K562 (cell line): ENCODE results near the gene LRRC3. TPM values are rescaled to one million over a fixed set of nuclear protein-coding genes. Genes with fewer than 3 reads are reported as not detected.

ENCODE experiments used
- ATAC-seq: fragments of 200-7000 bp; cut with Tn5 transposase; 3 replicates; pipeline ENCODE4 v1.9.1; 2020; ENCODE audit warnings: moderate library complexity
- BruUV-seq: library from RNA; stranded (reverse); fragments of 400-500 nt; replicated peaks from 2 replicates; lab custom pipeline; 2021; lab: Mats Ljungman, UMichigan
- CTCF ChIA-PET: fragments of 300-600 bp; formaldehyde crosslinking; extraction: SDS; loops from one replicate; lab custom pipeline; 2021; ENCODE audit warnings: low intra/inter-chr PET ratio; lab: Yijun Ruan, JAX
- POLR2A ChIA-PET: fragments of 300-600, 350-650 bp; sonication (Branson Sonifier 250); formaldehyde crosslinking; extraction: SDS; loops from one replicate; lab custom pipeline; 2021; ENCODE audit warnings: antibody characterized with exemption, inconsistent platforms; lab: Yijun Ruan, JAX
- DNase-seq, 4 experiments: peaks; one replicate each; pipeline versions ENCODE4 v3.0.0 to v3.0.0-alpha.2; 2011 to 2018; ENCODE audit warnings: low spot score in 3 of 4, mixed read lengths in 3 of 4; ENCODE audit errors: extremely low read depth in 1 of 4
- FAIRE-seq: peaks from 2 replicates; lab custom pipeline; 2011; peaks lifted over from hg19 to GRCh38; lab: Jason Lieb, UNC
- H2AFZ ChIP-seq: 2 replicates; pipeline ENCODE4 v1.6.0; 2011; ENCODE audit warnings: low read depth, low read length, control low read depth, inconsistent platforms
- H3K27ac ChIP-seq: fragments of 200-600 bp; 3 replicates; pipeline ENCODE4 v1.8.0; 2011; ENCODE audit warnings: low read depth, mild to moderate bottlenecking, control low read depth, inconsistent platforms, low read length, moderate library complexity, mixed read lengths; ENCODE audit errors: extremely low read depth
- H3K27me3 ChIP-seq, 2 experiments: fragments of 300-600 bp in 1 of 2; 2 replicates in 1 of 2; 3 replicates in 1 of 2; pipeline versions ENCODE4 v1.6.0 to v1.8.0; 2011; ENCODE audit warnings: inconsistent platforms in 2 of 2, low read length in 2 of 2, mild to moderate bottlenecking in 1 of 2, mixed read lengths in 1 of 2, moderate library complexity in 1 of 2; ENCODE audit not compliant: control insufficient read depth in 2 of 2, insufficient read depth in 2 of 2
- H3K36me3 ChIP-seq: fragments of 300-600 bp; 3 replicates; pipeline ENCODE4 v1.8.0; 2011; ENCODE audit warnings: mild to moderate bottlenecking, low read length, inconsistent platforms; ENCODE audit not compliant: control insufficient read depth, insufficient read depth
- H3K4me1 ChIP-seq, 2 experiments: fragments of 200-600 bp in 1 of 2; replicated peaks in 1 of 2; 2 replicates in 1 of 2; 3 replicates in 1 of 2; pipeline versions ENCODE4 v1.5.1 to v1.8.0; 2011; ENCODE audit warnings: inconsistent platforms in 2 of 2, low read length in 2 of 2, mild to moderate bottlenecking in 1 of 2, mixed read lengths in 1 of 2, moderate library complexity in 1 of 2; ENCODE audit not compliant: control insufficient read depth in 2 of 2, insufficient read depth in 2 of 2
- H3K4me2 ChIP-seq: 2 replicates; pipeline ENCODE4 v1.6.1; 2011; ENCODE audit warnings: low read length, control low read depth, inconsistent platforms, mixed read lengths; ENCODE audit not compliant: insufficient read depth
- H3K4me3 ChIP-seq: fragments of 200-600 bp; sonication (generic), shearing (Covaris generic); 2 replicates; pipeline ENCODE4 v1.5.1; 2016; ENCODE audit warnings: control low read depth, inconsistent platforms
- H3K79me2 ChIP-seq: fragments of 200-600 bp; 3 replicates; pipeline ENCODE4 v1.8.0; 2011; ENCODE audit warnings: low read length, inconsistent platforms; ENCODE audit not compliant: control insufficient read depth, insufficient read depth
- H3K9ac ChIP-seq, 2 experiments: 2 replicates each; pipeline versions ENCODE4 v1.6.0 to v1.6.1; 2011; ENCODE audit warnings: low read depth in 2 of 2, low read length in 2 of 2, control low read depth in 1 of 2, inconsistent platforms in 1 of 2, mild to moderate bottlenecking in 1 of 2, mixed read lengths in 1 of 2; ENCODE audit not compliant: insufficient read depth in 1 of 2
- H3K9me1 ChIP-seq: one replicate; pipeline ENCODE4 v1.6.0; 2011; ENCODE audit warnings: inconsistent platforms, mild to moderate bottlenecking, low read length, moderate library complexity; ENCODE audit not compliant: control insufficient read depth, insufficient read depth
- H3K9me3 ChIP-seq: replicated peaks from 2 replicates; pipeline ENCODE4 v1.5.1; 2011; ENCODE audit warnings: low read depth, low read length, inconsistent platforms; ENCODE audit not compliant: control insufficient read depth, insufficient read depth
- H4K20me1 ChIP-seq: replicated peaks from 2 replicates; pipeline ENCODE4 v1.6.1; 2011; ENCODE audit warnings: low read length, inconsistent platforms, mixed read lengths; ENCODE audit not compliant: control insufficient read depth, insufficient read depth
- ATF1 ChIP-seq, 2 experiments: fragments of 450-650 bp in 1 of 2; IDR thresholded peaks; 2 replicates each; pipeline ENCODE4 v1.6.1; 2016; ENCODE audit warnings: missing compliant biosample characterization in 1 of 2, missing genetic modification characterization in 1 of 2
- BRCA1 ChIP-seq, 2 experiments: fragments of 450-650 bp in 1 of 2; sonication (generic) in 1 of 2; formaldehyde crosslinking in 1 of 2; IDR thresholded peaks; 2 replicates each; pipeline versions ENCODE4 v1.5.0 to v1.6.1; 2017 to 2020; ENCODE audit warnings: mild to moderate bottlenecking in 1 of 2, missing genetic modification reagents in 1 of 2
- BRD9 ChIP-seq: fragments of 450-650 bp; IDR thresholded peaks from 2 replicates; pipeline ENCODE4 v1.6.1; 2018; ENCODE audit warnings: low read depth; ENCODE audit not compliant: partially characterized antibody
- ELF1 ChIP-seq: fragments of 200-800 bp; sonication (Bioruptor generic); IDR thresholded peaks from 2 replicates; pipeline ENCODE4 v1.6.1; 2016; ENCODE audit warnings: missing genetic modification characterization, missing compliant biosample characterization
- ETV1 ChIP-seq: fragments of 450-650 bp; conservative IDR thresholded peaks from 2 replicates; pipeline ENCODE4 v1.6.1; 2016; ENCODE audit warnings: missing genetic modification characterization, control low read depth, low read depth, missing compliant biosample characterization
- L3MBTL2 ChIP-seq: fragments of 450-650 bp; IDR thresholded peaks from 2 replicates; pipeline ENCODE4 v1.6.1; 2016; ENCODE audit warnings: mild to moderate bottlenecking, moderate library complexity
- PHF8 ChIP-seq: fragments of 200-600 bp; sonication (generic); IDR thresholded peaks from 2 replicates; pipeline ENCODE4 v1.6.1; 2012; ENCODE audit warnings: mixed run types, mild to moderate bottlenecking, inconsistent platforms, low read length, moderate library complexity, borderline replicate concordance
- WGBS: fragments of 100-300 bp; shearing (Covaris generic); methylation state at CpG from one replicate; pipeline ENCODE4 v1.1.6; 2016; ENCODE audit warnings: low coverage, mixed read lengths; ENCODE audit not compliant: insufficient coverage; ENCODE audit errors: missing lambda C conversion rate; 5-methylcytosine and 5-hydroxymethylcytosine counted together
- in situ Hi-C: fragments of 300-500 bp; cut with MboI; formaldehyde crosslinking; loops from 4 replicates; pipeline ENCODE4 v1.15.0; 2018; ENCODE audit warnings: inconsistent platforms, mixed read lengths
- intact Hi-C: fragments of 100-400 bp; cut with micrococcal nuclease; formaldehyde crosslinking; loops from 2 replicates; pipeline ENCODE4 v1.14.2; 2022
- polyA plus RNA-seq, 8 experiments: library from polyadenylated mRNA; depleted of rRNA in 4 of 8; stranded (reverse) in 5 of 8; unstranded in 3 of 8; fragments of >200 nt; fragmentation: Nextera tagmentation in 2 of 8; fragmentation: Illumina TruSeq in 1 of 8; extraction: Ambion mirVana in 2 of 8; extraction: Trizol in 1 of 8; gene quantifications; 2 replicates each; pipeline versions ENCODE4 v1.2.1 to v1.2.3, GENCODE V29; 2011 to 2014; ENCODE audit warnings: inconsistent platforms in 1 of 8, missing spikeins in 1 of 8
- total RNA-seq, 7 experiments: library from RNA; depleted of rRNA in 6 of 7; stranded (reverse); fragments of >200 nt in 6 of 7; fragmentation: Illumina TruSeq in 2 of 7; extraction: Trizol in 2 of 7; gene quantifications; 2 replicates each; pipeline versions ENCODE4 v1.2.1 to v1.2.3, GENCODE V29; 2011 to 2021; ENCODE audit warnings: low replicate concordance in 1 of 7
- TF ChIP-seq, protein P1 (sequence below): sonication (generic); formaldehyde crosslinking; IDR thresholded peaks from 2 replicates; pipeline ENCODE4 v1.8.0; 2022; ENCODE audit warnings: mild to moderate bottlenecking, missing genetic modification reagents
- TF ChIP-seq, protein P2 (sequence below): sonication (generic); formaldehyde crosslinking; IDR thresholded peaks from 2 replicates; pipeline ENCODE4 v1.8.0; 2022; ENCODE audit warnings: mild to moderate bottlenecking, missing genetic modification reagents

LRRC3 gene
- total and polyA plus RNA-seq, 9 of the 15 experiments (the other 6 are each of a cell fraction or from before 2014, with no cell fraction given) = 0.04 TPM; not detected in 7

DNA sequence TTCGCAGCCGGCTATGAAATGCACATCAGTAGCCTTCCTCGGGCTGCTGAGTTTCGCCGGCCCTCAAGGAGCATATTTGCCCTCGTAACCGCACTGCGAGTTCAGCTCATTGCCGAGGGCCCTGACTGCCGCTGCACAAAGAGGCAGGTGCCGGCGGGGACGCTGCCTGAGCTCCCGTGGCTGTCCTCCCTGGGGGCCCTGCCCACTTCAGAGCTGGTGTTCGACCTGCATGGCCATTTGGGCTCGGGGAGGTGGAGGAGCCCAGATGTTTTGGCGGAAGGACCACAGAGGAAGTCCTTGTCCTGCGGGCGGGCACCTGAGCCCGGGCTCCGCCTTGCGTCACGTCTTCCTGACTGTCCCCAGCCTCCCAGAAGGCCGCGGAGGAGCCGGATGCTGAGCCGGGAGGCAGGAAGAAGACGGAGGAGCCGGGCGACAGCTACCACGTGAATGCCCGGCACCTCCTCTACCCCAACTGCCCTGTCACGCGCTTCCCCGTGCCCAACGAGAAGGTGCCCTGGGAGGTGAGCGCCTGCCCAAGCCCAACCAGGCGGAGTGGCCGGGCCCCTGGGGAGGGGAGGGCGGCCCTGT is 29.9 kb upstream of the LRRC3 start (continued):
- no peak for TF ChIP-seq BRD9
- TF ChIP-seq ATF1 (CRISPR knock-in tag; IDR thresholded peaks at IDR 0.05) = no peak
- 0 out of 2 replicates have a peak, but pooled peaks have one; percentile 31 for TF ChIP-seq ATF1 (tag; IDR thresholded peaks at IDR 0.05)
- TF ChIP-seq, protein P1, sequence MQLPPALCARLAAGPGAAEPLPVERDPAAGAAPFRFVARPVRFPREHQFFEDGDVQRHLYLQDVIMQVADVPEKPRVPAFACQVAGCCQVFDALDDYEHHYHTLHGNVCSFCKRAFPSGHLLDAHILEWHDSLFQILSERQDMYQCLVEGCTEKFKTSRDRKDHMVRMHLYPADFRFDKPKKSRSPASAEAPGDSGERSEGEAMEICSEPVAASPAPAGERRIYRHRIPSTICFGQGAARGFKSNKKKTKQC (CRISPR knock-in tag) = no peak
- peak; percentile 29 for TF ChIP-seq PHF8
- TF ChIP-seq BRCA1 (IDR thresholded peaks at IDR 0.05) = no peak
- TF ChIP-seq BRCA1 (CRISPR knock-in tag; IDR thresholded peaks at IDR 0.05) = no peak
- 0 out of 2 replicates have a peak, but pooled peaks have one; percentile 28 for TF ChIP-seq L3MBTL2
- TF ChIP-seq ELF1 = peak; percentile 55

GRCh38 chr21:44425895-44426662 is 29.2 kb upstream of the LRRC3 start:
- H3K4me3 ChIP-seq = no peak overlapping the region
- no TSS peak for BruUV-seq
- no peak overlapping the region for H3K27ac ChIP-seq
- DNase-seq (no peak), ATAC-seq (no peak), FAIRE-seq (no peak)
- ChIA-PET POLR2A (interaction anchor here (1.0 kb wide), 1 partner anchor 11 kb away, joined by 3 read pairs; no protein-coding TSS in a partner anchor), CTCF (no interaction called here)
- no peaks in the 10 kb centered on the region; the same call in 1 of the 2 replicates for H3K9me3 ChIP-seq
- peaks cover 9 to 34% of the 10 kb centered on the region in 2 experiments; a peak in 3 of 5 replicates for H3K27me3 ChIP-seq
- H3K79me2 ChIP-seq = no peaks in the 10 kb centered on the region
- H3K4me1 ChIP-seq = peaks cover 0 to 43% of the 10 kb centered on the region in 2 experiments; a peak in 2 of 5 replicates
- H4K20me1 ChIP-seq = no peaks in the 10 kb centered on the region
- intact Hi-C loops (no loop called here), in situ Hi-C loops (no loop called here)
- H3K36me3 ChIP-seq = no peaks in the 10 kb centered on the region
- H3K4me2 ChIP-seq = no peak overlapping the region
- H3K9ac ChIP-seq = no peak overlapping the region
- no peak overlapping the region for H2AFZ ChIP-seq
- 7% methylated on average over 12 of the region's 13 CpGs for WGBS
- no peaks in the 10 kb centered on the region for H3K9me1 ChIP-seq
- 0 out of 2 replicates have a peak, but pooled peaks have one; percentile 3 for TF ChIP-seq ETV1 (tag)
- TF ChIP-seq, protein P2, sequence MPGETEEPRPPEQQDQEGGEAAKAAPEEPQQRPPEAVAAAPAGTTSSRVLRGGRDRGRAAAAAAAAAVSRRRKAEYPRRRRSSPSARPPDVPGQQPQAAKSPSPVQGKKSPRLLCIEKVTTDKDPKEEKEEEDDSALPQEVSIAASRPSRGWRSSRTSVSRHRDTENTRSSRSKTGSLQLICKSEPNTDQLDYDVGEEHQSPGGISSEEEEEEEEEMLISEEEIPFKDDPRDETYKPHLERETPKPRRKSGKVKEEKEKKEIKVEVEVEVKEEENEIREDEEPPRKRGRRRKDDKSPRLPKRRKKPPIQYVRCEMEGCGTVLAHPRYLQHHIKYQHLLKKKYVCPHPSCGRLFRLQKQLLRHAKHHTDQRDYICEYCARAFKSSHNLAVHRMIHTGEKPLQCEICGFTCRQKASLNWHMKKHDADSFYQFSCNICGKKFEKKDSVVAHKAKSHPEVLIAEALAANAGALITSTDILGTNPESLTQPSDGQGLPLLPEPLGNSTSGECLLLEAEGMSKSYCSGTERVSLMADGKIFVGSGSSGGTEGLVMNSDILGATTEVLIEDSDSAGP (CRISPR knock-in tag) = no peak
